Posterior cingulate gyrus (tissue), 11 donors: ENCODE data around the gene TM9SF3.

Experiments used
- DNase-seq, 10 donors: peaks; one replicate each; pipeline versions ENCODE4 v3.0.0 to v3.0.0-alpha.2; 2020 to 2021; ENCODE audit warnings: mixed read lengths in 3 of 10
- intact Hi-C: fragments of 100-400 bp; cut with DNase I; formaldehyde crosslinking; loops from one replicate; pipeline ENCODE4 v1.15.1; 2023

Gene TM9SF3

GRCh38 chr10:96491303-96491702 lies 95.5 kb downstream of the TM9SF3 start:
- intact Hi-C loops: no loop called here
- DNase-seq: no peak

- DNase-seq: peak in 1 of 10 donors; percentile 62
- intact Hi-C loops: no loop called here
These were observed 98.5 kb downstream of the TM9SF3 start for GRCh38 chr10:96488161-96488935.

GRCh38 chr10:96482815-96483588 lies 103.8 kb downstream of the TM9SF3 start:
- DNase-seq: no peak
- intact Hi-C loops: no loop called here

- intact Hi-C loops: no loop called here
- DNase-seq: no peak
These were observed 108.5 kb downstream of the TM9SF3 start for GRCh38 chr10:96478355-96478754.

- intact Hi-C loops: loop anchor here (5.0 kb wide), 1 partner anchor 38 kb away; the partner anchor contains the start of gene TLL2
- DNase-seq: no peak
These were observed 112.9 kb downstream of the TM9SF3 start for GRCh38 chr10:96473866-96474265.

- intact Hi-C loops: loop anchor here (5.0 kb wide), 1 partner anchor 42 kb away; the partner anchor contains the start of gene TLL2
- DNase-seq: peak in 6 of 10 donors; percentile 43 to 94 (median 61)
These were observed 116.6 kb downstream of the TM9SF3 start for GRCh38 chr10:96470116-96470743.

- DNase-seq: no peak
- intact Hi-C loops: no loop called here
These were observed 118.0 kb downstream of the TM9SF3 start for GRCh38 chr10:96468845-96469244.
